MM.1S (cell line): ENCODE data around the gene MAPK12.

Source experiments
- EZH2phosphoT487 ChIP-seq: fragments of 300-600 bp; sonication (generic); IDR thresholded peaks from 2 replicates; pipeline ENCODE4 v1.6.1; 2018; ENCODE audit warnings: antibody characterized with exemption, low read length
- TF ChIP-seq, protein P1 (sequence below): fragments of 300-600 bp; sonication (generic); IDR thresholded peaks from 2 replicates; pipeline ENCODE4 v1.5.1; 2016; ENCODE audit warnings: antibody characterized with exemption, low read length, mixed read lengths

DNA sequence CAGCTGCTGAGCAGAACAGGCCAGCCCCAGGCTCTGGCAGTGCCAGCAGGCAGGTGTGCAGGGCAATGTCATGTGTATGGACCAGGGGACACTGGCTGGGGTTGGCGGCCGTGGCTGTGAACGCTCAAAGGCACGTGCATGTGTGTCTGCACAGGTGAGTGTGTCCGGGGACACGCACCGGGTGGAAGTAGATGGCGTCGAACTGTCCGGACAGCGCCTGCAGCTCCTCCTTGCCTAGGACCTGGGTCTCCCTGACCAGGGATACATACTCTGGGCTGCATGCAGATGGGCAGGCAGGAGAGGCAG is 11.3 kb downstream of the MAPK12 start:
- TF ChIP-seq, protein P1, sequence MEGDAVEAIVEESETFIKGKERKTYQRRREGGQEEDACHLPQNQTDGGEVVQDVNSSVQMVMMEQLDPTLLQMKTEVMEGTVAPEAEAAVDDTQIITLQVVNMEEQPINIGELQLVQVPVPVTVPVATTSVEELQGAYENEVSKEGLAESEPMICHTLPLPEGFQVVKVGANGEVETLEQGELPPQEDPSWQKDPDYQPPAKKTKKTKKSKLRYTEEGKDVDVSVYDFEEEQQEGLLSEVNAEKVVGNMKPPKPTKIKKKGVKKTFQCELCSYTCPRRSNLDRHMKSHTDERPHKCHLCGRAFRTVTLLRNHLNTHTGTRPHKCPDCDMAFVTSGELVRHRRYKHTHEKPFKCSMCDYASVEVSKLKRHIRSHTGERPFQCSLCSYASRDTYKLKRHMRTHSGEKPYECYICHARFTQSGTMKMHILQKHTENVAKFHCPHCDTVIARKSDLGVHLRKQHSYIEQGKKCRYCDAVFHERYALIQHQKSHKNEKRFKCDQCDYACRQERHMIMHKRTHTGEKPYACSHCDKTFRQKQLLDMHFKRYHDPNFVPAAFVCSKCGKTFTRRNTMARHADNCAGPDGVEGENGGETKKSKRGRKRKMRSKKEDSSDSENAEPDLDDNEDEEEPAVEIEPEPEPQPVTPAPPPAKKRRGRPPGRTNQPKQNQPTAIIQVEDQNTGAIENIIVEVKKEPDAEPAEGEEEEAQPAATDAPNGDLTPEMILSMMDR, result no peak
- TF ChIP-seq EZH2phosphoT487, result no peak
